ENCODE results near the gene CYP2S1. TPM values are rescaled to one million over a fixed set of nuclear protein-coding genes. Genes with fewer than 3 reads are reported as not detected.
"Not testable (repeated sequence)": the region's sequence is repeated elsewhere in the genome, so short reads cannot be mapped to it uniquely, and the experiment has no call there.

Gene CYP2S1
- total RNA-seq, 1 donor from 2014 or later = 4.0 TPM

DNA sequence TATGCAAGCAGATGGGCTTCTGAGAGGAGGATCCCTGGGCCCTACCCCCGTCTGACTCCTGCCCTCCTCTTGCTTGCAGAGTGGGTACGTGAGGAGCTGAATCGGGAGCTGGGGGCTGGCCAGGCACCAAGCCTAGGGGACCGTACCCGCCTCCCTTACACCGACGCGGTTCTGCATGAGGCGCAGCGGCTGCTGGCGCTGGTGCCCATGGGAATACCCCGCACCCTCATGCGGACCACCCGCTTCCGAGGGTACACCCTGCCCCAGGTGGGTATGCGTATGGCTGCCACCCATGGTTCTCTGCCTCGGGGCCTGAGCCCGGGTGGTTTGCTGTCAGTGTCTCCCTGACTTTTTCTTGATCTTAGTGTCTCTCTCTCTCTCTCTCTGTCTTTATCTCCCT, 10.4 kb downstream of the CYP2S1 start:
- H3K36me3 Mint-ChIP-seq (ENCODE audit: insufficient read depth) = peaks cover 2% of the 10 kb centered on the region
- no peak overlapping the region for H3K27ac Mint-ChIP-seq
- no peaks in the 10 kb centered on the region for H3K27me3 Mint-ChIP-seq
- H3K9me3 Mint-ChIP-seq (ENCODE audit: low read depth) = no peaks in the 10 kb centered on the region
- H3K4me3 Mint-ChIP-seq (ENCODE audit: low read depth) = no peak overlapping the region
- TF ChIP-seq, protein P1, sequence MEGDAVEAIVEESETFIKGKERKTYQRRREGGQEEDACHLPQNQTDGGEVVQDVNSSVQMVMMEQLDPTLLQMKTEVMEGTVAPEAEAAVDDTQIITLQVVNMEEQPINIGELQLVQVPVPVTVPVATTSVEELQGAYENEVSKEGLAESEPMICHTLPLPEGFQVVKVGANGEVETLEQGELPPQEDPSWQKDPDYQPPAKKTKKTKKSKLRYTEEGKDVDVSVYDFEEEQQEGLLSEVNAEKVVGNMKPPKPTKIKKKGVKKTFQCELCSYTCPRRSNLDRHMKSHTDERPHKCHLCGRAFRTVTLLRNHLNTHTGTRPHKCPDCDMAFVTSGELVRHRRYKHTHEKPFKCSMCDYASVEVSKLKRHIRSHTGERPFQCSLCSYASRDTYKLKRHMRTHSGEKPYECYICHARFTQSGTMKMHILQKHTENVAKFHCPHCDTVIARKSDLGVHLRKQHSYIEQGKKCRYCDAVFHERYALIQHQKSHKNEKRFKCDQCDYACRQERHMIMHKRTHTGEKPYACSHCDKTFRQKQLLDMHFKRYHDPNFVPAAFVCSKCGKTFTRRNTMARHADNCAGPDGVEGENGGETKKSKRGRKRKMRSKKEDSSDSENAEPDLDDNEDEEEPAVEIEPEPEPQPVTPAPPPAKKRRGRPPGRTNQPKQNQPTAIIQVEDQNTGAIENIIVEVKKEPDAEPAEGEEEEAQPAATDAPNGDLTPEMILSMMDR (IDR thresholded peaks at IDR 0.05; ENCODE audit: unreplicated experiment) = no peak
- no peaks in the 10 kb centered on the region for H3K4me1 Mint-ChIP-seq (ENCODE audit: low read depth)
- no peak for DNase-seq (ENCODE audit: low spot score, unreplicated experiment)

DNA sequence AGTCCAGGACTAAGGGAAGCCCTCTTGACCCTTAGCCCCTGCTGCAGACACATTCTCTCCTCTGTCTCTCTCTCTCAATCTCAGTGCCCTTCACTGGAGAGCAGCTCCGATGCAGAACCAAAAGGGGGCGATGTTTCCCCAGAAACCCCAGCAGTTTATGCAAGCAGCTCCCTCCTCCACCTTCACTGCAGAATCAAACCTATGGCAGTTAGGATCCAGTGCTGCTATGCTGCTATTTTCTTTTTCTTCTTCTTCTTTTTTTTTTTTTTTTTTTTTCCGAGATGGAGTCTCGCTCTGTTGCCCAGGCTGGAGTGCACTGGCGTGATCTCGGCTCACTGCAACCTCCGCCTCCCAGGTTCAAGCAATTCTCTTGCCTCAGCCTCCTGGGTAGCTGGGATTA, 11.3 kb downstream of the CYP2S1 start:
- not testable (repeated sequence) for H3K27me3 Mint-ChIP-seq; H3K4me1 Mint-ChIP-seq (ENCODE audit: low read depth); H3K27ac Mint-ChIP-seq; H3K36me3 Mint-ChIP-seq (ENCODE audit: insufficient read depth); H3K4me3 Mint-ChIP-seq (ENCODE audit: low read depth); H3K9me3 Mint-ChIP-seq (ENCODE audit: low read depth)
- DNase-seq (ENCODE audit: low spot score, unreplicated experiment) = peak; percentile 73
- TF ChIP-seq, protein P1 (IDR thresholded peaks at IDR 0.05; ENCODE audit: unreplicated experiment) = peak; percentile 85

DNA sequence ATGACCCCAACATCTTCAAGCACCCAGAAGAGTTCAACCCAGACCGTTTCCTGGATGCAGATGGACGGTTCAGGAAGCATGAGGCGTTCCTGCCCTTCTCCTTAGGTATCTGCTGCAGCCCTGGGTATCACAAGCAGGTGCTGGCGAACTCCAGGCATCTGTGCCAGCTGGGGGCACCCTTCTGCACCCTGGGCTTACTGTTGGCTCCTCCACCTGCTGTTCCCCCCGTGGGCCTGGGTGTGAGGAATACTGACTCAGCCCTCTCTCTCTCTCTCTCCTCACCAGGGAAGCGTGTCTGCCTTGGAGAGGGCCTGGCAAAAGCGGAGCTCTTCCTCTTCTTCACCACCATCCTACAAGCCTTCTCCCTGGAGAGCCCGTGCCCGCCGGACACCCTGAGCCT, 13.0 kb downstream of the CYP2S1 start:
- Mint-ChIP-seq H3K4me1 (ENCODE audit: low read depth) (no peaks in the 10 kb centered on the region), H3K36me3 (ENCODE audit: insufficient read depth) (peaks cover 2% of the 10 kb centered on the region), H3K9me3 (ENCODE audit: low read depth) (no peaks in the 10 kb centered on the region), H3K27me3 (no peaks in the 10 kb centered on the region), H3K27ac (no peak overlapping the region), H3K4me3 (ENCODE audit: low read depth) (no peak overlapping the region)
- TF ChIP-seq, protein P1 (IDR thresholded peaks at IDR 0.05; ENCODE audit: unreplicated experiment) = no peak
- no peak for DNase-seq (ENCODE audit: low spot score, unreplicated experiment)

DNA sequence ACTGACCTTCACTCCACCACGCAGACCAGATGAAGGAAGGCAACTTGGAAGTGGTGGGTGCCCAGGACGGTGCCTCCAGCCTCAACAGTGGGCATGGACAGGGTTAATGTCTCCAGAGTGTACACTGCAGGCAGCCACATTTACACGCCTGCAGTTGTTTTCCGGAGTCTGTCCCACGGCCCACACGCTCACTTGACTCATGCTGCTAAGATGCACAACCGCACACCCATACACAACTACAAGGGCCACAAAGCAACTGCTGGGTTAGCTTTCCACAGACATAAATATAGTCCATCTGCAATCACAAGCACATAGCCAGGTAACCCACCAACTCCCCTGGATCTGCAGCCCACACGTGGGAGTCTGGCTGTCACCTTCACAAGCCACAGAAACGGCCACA, 13.4 kb downstream of the CYP2S1 start:
- Mint-ChIP-seq H3K27me3 (no peaks in the 10 kb centered on the region), H3K27ac (no peak overlapping the region), H3K36me3 (ENCODE audit: insufficient read depth) (peaks cover 2% of the 10 kb centered on the region), H3K9me3 (ENCODE audit: low read depth) (no peaks in the 10 kb centered on the region), H3K4me1 (ENCODE audit: low read depth) (no peaks in the 10 kb centered on the region), H3K4me3 (ENCODE audit: low read depth) (no peak overlapping the region)
- TF ChIP-seq, protein P1 (IDR thresholded peaks at IDR 0.05; ENCODE audit: unreplicated experiment) = no peak
- no peak for DNase-seq (ENCODE audit: low spot score, unreplicated experiment)

DNA sequence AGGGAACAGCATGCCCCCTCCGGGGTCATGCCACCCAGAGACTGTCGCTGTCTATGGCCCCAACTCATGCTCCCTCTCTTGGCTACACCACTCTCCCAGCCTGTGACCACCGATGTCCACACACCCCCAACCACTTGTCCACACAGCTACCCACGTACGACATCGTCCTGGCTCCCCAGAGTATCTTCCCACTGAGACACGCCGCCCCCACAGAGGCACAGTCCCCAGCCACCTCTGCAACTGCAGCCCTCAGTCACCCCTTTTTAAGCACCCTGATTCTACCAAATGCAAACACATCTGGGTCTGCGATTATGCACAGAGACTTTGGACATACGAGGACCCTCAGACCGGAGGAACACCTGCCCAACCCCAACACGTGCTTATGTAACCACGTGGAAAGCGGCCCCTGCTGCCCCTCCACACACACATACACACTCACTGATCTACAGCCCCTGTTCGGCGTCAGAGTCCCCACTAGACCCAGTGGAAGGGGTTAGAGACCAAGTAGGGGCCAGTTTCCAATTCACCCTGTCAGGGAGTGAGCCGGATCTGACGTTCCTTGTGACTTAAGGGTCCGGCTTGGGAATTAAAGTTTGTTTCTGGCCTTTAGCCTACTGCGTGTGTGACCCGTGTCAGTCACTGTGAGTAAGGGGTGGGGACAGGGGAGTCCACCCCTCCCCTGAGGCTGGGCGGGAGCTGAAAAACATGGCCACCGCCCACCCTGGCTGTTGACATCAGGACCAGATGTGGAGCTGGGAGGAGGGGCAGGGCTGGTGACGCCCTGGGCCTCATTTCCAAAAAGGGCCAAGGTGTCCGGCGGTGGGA, 14.1 kb downstream of the CYP2S1 start:
- Mint-ChIP-seq H3K36me3 (ENCODE audit: insufficient read depth) (peaks cover 2% of the 10 kb centered on the region), H3K27me3 (no peaks in the 10 kb centered on the region), H3K4me3 (ENCODE audit: low read depth) (no peak overlapping the region), H3K27ac (peak overlapping the region; percentile 65), H3K9me3 (ENCODE audit: low read depth) (no peaks in the 10 kb centered on the region), H3K4me1 (ENCODE audit: low read depth) (no peaks in the 10 kb centered on the region)
- no peak for DNase-seq (ENCODE audit: low spot score, unreplicated experiment)
- TF ChIP-seq, protein P1 (IDR thresholded peaks at IDR 0.05; ENCODE audit: unreplicated experiment) = no peak

Data from progenitor cell of endocrine pancreas (in vitro differentiated cells).